ENCODE data around the gene HILPDA. TPM values are rescaled to one million over a fixed set of nuclear protein-coding genes. Genes with fewer than 3 reads are reported as not detected.

Gene HILPDA
- total and polyA plus RNA-seq, 9 of the 15 experiments (the other 6 are each of a cell fraction or from before 2014, with no cell fraction given): 8.3 to 71.8 (median 23.5) TPM

DNA sequence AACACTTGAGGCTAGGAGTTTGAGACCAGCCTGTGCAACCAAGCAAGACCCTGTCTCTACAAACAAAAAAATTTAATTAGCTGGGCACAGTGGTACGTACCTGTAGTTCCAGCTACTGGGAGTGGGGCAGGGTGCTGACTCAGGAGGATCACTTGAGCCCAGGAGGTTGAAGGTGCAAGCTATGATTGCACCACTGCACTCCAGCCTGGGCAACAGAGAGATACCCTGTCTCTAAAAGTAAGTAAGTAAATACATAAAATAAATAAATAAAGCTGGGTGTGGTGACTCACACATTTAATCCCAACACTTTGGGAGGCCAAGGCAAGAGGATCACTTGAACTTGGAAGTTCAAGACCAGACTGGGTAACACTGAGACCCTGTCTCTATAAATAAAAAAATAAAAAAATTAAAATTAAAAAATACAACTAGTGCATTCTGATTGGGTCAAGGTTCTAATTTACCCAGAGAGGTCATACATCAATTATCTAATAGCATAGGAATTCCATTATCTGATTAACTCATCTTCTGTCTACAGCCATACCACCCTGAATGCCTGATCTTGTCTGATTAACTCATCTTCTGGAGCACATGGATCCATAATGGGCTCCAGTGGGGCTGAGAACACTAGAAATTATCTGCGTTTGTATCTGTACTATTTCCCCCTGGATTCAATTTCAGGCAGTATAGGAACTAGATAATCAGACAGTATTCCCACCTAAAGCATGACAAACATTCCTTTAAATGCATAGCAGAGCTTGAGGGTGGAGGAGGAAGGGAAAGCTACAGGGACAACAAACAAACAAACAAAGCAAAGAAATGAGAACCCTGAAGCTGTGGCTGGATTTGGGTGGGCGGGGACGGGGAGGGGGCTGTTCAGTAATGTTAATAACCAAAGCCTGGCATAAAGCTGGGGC is 21.0 kb upstream of the HILPDA start (continued):
- TF ChIP-seq, protein P1, sequence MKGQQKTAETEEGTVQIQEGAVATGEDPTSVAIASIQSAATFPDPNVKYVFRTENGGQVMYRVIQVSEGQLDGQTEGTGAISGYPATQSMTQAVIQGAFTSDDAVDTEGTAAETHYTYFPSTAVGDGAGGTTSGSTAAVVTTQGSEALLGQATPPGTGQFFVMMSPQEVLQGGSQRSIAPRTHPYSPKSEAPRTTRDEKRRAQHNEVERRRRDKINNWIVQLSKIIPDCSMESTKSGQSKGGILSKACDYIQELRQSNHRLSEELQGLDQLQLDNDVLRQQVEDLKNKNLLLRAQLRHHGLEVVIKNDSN (CRISPR knock-in tag; IDR thresholded peaks at IDR 0.05): no peak
- no peak for TF ChIP-seq GTF2B (IDR thresholded peaks at IDR 0.05; ENCODE audit: extremely low read depth, insufficient read length)
- no peak for TF ChIP-seq UBTF (IDR thresholded peaks at IDR 0.05; ENCODE audit: borderline replicate concordance in 1 of 2, low read depth in 2 of 2, low read length in 2 of 2)
- TF ChIP-seq HDAC3 (IDR thresholded peaks at IDR 0.05; ENCODE audit: borderline replicate concordance, partially characterized antibody): no peak
- no peak for TF ChIP-seq ZNF778 (CRISPR knock-in tag; IDR thresholded peaks at IDR 0.05)
- TF ChIP-seq GATA2 (CRISPR knock-in tag; IDR thresholded peaks at IDR 0.05): no peak
- no peak for TF ChIP-seq IRF9 (tag; IDR thresholded peaks at IDR 0.05)
- TF ChIP-seq ZNF133 (CRISPR knock-in tag; IDR thresholded peaks at IDR 0.05): no peak
- TF ChIP-seq, protein P2, sequence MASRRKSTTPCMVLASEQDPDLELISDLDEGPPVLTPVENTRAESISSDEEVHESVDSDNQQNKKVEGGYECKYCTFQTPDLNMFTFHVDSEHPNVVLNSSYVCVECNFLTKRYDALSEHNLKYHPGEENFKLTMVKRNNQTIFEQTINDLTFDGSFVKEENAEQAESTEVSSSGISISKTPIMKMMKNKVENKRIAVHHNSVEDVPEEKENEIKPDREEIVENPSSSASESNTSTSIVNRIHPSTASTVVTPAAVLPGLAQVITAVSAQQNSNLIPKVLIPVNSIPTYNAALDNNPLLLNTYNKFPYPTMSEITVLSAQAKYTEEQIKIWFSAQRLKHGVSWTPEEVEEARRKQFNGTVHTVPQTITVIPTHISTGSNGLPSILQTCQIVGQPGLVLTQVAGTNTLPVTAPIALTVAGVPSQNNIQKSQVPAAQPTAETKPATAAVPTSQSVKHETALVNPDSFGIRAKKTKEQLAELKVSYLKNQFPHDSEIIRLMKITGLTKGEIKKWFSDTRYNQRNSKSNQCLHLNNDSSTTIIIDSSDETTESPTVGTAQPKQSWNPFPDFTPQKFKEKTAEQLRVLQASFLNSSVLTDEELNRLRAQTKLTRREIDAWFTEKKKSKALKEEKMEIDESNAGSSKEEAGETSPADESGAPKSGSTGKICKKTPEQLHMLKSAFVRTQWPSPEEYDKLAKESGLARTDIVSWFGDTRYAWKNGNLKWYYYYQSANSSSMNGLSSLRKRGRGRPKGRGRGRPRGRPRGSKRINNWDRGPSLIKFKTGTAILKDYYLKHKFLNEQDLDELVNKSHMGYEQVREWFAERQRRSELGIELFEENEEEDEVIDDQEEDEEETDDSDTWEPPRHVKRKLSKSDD (conservative IDR thresholded peaks at IDR 0.05; ENCODE audit: low read length): no peak
- TF ChIP-seq ZC3H11A (IDR thresholded peaks at IDR 0.05; ENCODE audit: low read depth, low read length): no peak
- TF ChIP-seq RBM14 (IDR thresholded peaks at IDR 0.05; ENCODE audit: borderline replicate concordance, insufficient read depth, low read depth, low read length): no peak

All from K562 (cell line).